ENCODE data around the gene WNT3A.

Gene WNT3A

GRCh38 chr1:228070173-228070572 lies 63.4 kb downstream of the WNT3A start:
- no peak for DNase-seq (ENCODE audit: low read depth in 2 of 2)

- no peak for DNase-seq (ENCODE audit: low read depth in 2 of 2)
These were observed 64.1 kb downstream of the WNT3A start for GRCh38 chr1:228070851-228071250.

- DNase-seq (ENCODE audit: low read depth in 2 of 2) = no peak
These were observed 65.2 kb downstream of the WNT3A start for GRCh38 chr1:228071839-228072657.

- no peak for DNase-seq (ENCODE audit: low read depth in 2 of 2)
These were observed 65.9 kb downstream of the WNT3A start for GRCh38 chr1:228072658-228073043.

GRCh38 chr1:228073061-228073856 lies 66.5 kb downstream of the WNT3A start:
- no peak for DNase-seq (ENCODE audit: low read depth in 2 of 2)

- no peak for DNase-seq (ENCODE audit: low read depth in 2 of 2)
These were observed 67.2 kb downstream of the WNT3A start for GRCh38 chr1:228073857-228074545.

- no peak for DNase-seq (ENCODE audit: low read depth in 2 of 2)
These were observed 68.3 kb downstream of the WNT3A start for GRCh38 chr1:228074954-228075730.

GRCh38 chr1:228075801-228076271 lies 69.0 kb downstream of the WNT3A start:
- DNase-seq (ENCODE audit: low read depth in 2 of 2) = no peak

- DNase-seq (ENCODE audit: low read depth in 2 of 2) = no peak
These were observed 70.1 kb downstream of the WNT3A start for GRCh38 chr1:228076796-228077430.

- DNase-seq (ENCODE audit: low read depth in 2 of 2) = no peak
These were observed 71.0 kb downstream of the WNT3A start for GRCh38 chr1:228077565-228078330.

GRCh38 chr1:228079013-228079412 lies 72.2 kb downstream of the WNT3A start:
- DNase-seq (ENCODE audit: low read depth in 2 of 2) = no peak

- no peak for DNase-seq (ENCODE audit: low read depth in 2 of 2)
These were observed 72.9 kb downstream of the WNT3A start for GRCh38 chr1:228079601-228080263.

GRCh38 chr1:228081144-228081543 lies 74.3 kb downstream of the WNT3A start:
- no peak for DNase-seq (ENCODE audit: low read depth in 2 of 2)

- DNase-seq (ENCODE audit: low read depth in 2 of 2) = no peak
These were observed 74.9 kb downstream of the WNT3A start for GRCh38 chr1:228081578-228082213.

- DNase-seq (ENCODE audit: low read depth in 2 of 2) = peak; percentile 80 to 90
These were observed 75.6 kb downstream of the WNT3A start, which contains the start of gene ARF1 for GRCh38 chr1:228082214-228082917. Gene ARF1 (plus strand): TSS chr1:228082708. CDS start chr1:228097115, 14,407 bp downstream.

- no peak for DNase-seq (ENCODE audit: low read depth in 2 of 2)
These were observed 76.4 kb downstream of the WNT3A start for GRCh38 chr1:228082918-228083870.

GRCh38 chr1:228083871-228084278 lies 77.1 kb downstream of the WNT3A start:
- no peak for DNase-seq (ENCODE audit: low read depth in 2 of 2)

Data from stimulated activated CD4-positive, alpha-beta T cell treated with anti-CD3 and anti-CD28 coated beads, Interleukin-15, amount 100 ng/mL, for 48 hours (primary cell).